Measurements from ENCODE around the gene NIP7.

GRCh38 chr16:69293401-69293800 lies 46.2 kb upstream of the NIP7 start:
- TF ChIP-seq POLR2A (IDR thresholded peaks at IDR 0.05) (no peak), EP300 (IDR thresholded peaks at IDR 0.05; ENCODE audit: low read depth) (no peak), CTCF (IDR thresholded peaks at IDR 0.05) (no peak), POLR2AphosphoS5 (IDR thresholded peaks at IDR 0.05) (no peak)
